G401.6 (cell line): ENCODE data around the gene B3GAT1.

ENCODE experiments used
- FAIRE-seq: peaks from 2 replicates; lab custom pipeline; 2012; peaks lifted over from hg19 to GRCh38; lab: Jason Lieb, UNC

Gene B3GAT1

GRCh38 chr11:134371436-134372185, 40.4 kb downstream of the B3GAT1 start:
- FAIRE-seq = no peak

- no peak for FAIRE-seq
Observed at GRCh38 chr11:134370526-134371435, 41.3 kb downstream of the B3GAT1 start.

- no peak for FAIRE-seq
Observed at GRCh38 chr11:134369656-134370525, 42.2 kb downstream of the B3GAT1 start.

GRCh38 chr11:134367781-134368180, 44.3 kb downstream of the B3GAT1 start:
- FAIRE-seq = no peak

- FAIRE-seq = no peak
Observed at GRCh38 chr11:134366254-134366653, 45.8 kb downstream of the B3GAT1 start.

GRCh38 chr11:134365011-134365925, 46.8 kb downstream of the B3GAT1 start:
- FAIRE-seq = no peak

GRCh38 chr11:134364261-134364660, 47.8 kb downstream of the B3GAT1 start:
- FAIRE-seq = no peak

GRCh38 chr11:134363592-134363991, 48.5 kb downstream of the B3GAT1 start:
- FAIRE-seq = no peak

GRCh38 chr11:134363161-134363560, 48.9 kb downstream of the B3GAT1 start:
- FAIRE-seq = no peak

- FAIRE-seq = no peak
Observed at GRCh38 chr11:134362192-134362901, 49.7 kb downstream of the B3GAT1 start.

- no peak for FAIRE-seq
Observed at GRCh38 chr11:134361661-134362060, 50.4 kb downstream of the B3GAT1 start.

- FAIRE-seq = peak; percentile 15
Observed at GRCh38 chr11:134360050-134360835, 51.8 kb downstream of the B3GAT1 start.

GRCh38 chr11:134359646-134360045, 52.4 kb downstream of the B3GAT1 start:
- no peak for FAIRE-seq

- no peak for FAIRE-seq
Observed at GRCh38 chr11:134358856-134359490, 53.1 kb downstream of the B3GAT1 start.

GRCh38 chr11:134358165-134358855, 53.7 kb downstream of the B3GAT1 start:
- FAIRE-seq = no peak

- FAIRE-seq = no peak
Observed at GRCh38 chr11:134357545-134357839, 54.5 kb downstream of the B3GAT1 start.

- no peak for FAIRE-seq
Observed at GRCh38 chr11:134356656-134357544, 55.1 kb downstream of the B3GAT1 start.

GRCh38 chr11:134355656-134356055, 56.4 kb downstream of the B3GAT1 start:
- FAIRE-seq = no peak
